ENCODE data around the gene PSAP.

DNA sequence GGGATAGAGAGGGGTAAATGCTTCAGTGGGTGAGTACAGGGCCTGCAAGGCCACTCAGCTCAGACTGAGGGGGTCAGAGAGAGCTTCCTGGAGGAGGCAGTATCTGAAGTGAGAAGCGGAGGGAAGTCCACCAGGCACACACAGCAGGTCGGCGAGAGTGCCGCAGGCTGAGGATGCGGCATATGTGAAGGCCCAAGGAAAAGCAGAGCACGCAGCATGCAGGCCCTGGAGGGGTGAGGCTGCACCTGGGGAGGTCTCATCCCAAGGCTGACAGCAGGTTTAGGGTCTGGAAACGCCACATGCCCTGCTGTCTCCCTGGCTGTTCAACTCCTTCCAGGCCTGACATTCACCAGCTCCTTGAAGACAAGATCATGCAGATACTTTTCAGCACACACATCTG is 40.4 kb upstream of the PSAP start:
- TF ChIP-seq, protein P1, sequence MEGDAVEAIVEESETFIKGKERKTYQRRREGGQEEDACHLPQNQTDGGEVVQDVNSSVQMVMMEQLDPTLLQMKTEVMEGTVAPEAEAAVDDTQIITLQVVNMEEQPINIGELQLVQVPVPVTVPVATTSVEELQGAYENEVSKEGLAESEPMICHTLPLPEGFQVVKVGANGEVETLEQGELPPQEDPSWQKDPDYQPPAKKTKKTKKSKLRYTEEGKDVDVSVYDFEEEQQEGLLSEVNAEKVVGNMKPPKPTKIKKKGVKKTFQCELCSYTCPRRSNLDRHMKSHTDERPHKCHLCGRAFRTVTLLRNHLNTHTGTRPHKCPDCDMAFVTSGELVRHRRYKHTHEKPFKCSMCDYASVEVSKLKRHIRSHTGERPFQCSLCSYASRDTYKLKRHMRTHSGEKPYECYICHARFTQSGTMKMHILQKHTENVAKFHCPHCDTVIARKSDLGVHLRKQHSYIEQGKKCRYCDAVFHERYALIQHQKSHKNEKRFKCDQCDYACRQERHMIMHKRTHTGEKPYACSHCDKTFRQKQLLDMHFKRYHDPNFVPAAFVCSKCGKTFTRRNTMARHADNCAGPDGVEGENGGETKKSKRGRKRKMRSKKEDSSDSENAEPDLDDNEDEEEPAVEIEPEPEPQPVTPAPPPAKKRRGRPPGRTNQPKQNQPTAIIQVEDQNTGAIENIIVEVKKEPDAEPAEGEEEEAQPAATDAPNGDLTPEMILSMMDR (conservative IDR thresholded peaks at IDR 0.05; ENCODE audit: low read depth, low read length): no peak
- TF ChIP-seq EZH2 (IDR thresholded peaks at IDR 0.05; ENCODE audit: borderline replicate concordance, low read depth, low read length, poor library complexity, severe bottlenecking): no peak
